HG02623 (cell line): ENCODE measurements around the gene TOR1A.

ENCODE experiments used
- ATAC-seq: cut with Tn5 transposase; IDR thresholded peaks from one replicate; pipeline ENCODE4 v1.9.1; 2021; ENCODE audit warnings: moderate library complexity; ENCODE audit not compliant: unreplicated experiment

The TOR1A gene

DNA sequence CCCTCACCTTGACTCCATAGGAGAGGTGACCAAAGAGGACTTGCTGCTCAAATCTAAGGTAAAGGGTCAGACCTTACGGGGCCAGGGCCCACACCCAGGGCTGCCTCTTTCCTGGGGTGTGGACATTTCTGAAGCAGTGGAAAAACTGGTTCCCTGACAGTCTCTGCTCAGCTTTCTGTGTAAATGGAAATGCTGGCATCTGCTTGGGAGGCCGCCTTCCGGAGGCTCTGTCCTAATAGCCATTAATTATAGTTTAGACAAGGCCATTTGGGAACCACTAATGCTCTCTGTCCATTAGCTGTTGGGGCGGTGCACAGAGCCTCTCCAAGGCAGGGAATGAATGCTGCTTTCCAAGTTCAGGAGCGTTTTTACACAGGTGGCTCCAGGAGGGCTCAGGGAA is 28.6 kb upstream of the TOR1A start:
- no peak for ATAC-seq

DNA sequence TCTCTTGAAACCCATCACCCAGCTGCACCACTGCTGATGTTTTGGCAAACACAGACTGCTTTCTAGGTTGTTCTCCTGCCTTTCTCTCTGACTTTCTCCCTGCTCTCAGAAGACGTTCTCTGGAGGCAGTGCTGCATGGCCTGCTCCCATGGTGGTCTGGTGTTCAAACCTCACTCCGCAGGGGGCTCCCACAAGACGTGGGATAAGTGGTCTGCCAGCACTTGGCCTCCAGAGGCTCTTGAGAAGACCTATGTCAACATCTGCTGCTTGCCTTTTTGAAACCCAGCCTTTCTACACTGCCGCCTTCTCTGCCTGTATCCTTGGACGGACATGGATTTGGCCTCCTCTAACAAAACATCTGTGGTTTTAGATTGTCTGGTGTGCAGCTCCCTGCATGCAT is 27.9 kb upstream of the TOR1A start:
- ATAC-seq: no peak

DNA sequence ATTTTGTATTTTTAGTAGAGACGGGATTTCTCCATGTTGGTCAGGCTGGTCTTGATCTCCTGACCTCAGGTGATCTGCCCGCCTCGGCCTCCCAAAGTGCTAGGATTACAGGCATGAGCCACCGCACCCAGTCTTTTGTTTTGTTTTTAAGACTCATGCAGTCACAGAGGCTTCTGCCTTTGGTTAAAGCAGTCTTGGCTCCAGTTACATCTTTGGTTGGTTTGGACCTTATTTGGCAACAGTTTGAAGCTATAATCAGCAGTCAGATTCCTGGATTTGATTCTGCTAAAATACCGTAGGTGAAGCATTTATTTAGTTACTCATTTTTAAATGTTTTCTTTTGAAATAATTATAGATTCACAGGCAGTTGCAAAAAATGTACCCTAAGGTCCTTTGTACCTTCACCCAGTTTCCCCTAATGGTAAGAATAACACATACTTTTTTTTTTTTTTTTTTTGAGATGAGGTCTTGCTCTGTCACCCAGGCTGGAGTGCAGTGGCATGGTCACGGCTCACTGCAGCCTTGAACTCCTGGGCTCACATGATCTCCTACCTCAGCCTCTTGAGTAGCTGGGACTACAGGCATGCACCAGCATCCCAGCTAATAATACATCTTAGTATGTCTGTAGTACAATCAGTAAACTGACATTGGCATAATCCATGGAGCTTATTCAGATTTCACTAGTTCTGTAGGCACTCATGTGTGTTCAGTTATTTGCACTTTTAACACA is 27.1 kb upstream of the TOR1A start:
- ATAC-seq: no peak

DNA sequence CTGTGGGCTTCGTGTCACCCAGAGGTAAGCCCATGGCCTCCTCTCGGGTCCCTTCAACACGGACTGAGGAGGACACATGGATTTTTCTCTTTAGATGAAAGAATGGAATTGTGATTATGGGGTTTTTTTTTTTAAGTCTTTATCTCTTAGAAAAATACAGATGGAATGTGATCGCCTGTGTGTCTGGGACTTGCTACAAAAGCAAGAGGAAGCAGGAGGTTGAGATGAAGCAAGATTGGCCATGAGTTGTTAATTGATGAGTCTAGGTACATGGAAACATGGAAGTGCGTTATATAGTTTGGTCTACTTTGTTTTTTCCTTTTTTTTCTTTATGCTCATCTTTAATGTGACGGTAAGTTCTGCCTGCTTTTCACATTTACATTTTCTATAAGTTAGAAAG is 26.0 kb upstream of the TOR1A start:
- ATAC-seq: no peak

DNA sequence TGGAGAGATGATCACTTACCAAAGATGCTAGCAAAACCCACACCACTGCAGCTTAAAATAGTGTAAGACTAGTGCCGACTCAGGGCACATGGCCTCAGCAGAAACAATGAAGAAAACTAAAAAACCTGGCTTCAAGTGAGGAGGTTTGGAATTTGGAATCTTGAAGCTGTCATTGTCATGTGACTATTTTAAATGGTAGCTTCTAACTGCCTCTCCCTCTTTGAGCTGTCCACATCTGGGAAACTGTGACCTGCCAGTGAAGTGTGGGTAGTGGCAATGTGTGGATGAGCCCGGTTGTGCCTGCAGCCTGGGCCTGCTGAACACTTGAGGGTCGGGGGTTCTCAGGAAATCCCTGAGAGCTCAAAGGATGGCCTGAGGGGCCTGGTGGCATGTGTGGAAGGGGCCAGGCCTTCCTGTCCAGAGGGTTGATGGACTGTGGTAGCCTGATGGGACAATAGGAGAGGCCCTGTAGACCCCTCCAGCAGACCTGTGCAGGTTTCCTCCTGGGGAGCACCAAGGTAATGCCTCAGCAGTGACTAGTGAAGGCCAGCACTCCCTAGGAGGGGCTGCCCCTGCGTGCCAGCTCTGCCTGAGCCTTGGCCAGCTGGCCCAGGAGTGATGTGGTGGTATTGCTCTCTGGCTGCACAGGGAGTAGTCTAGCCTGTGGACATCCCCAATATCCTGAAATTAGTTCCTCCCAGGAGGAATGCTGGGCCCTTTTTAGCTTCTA is 24.9 kb upstream of the TOR1A start:
- no peak for ATAC-seq

DNA sequence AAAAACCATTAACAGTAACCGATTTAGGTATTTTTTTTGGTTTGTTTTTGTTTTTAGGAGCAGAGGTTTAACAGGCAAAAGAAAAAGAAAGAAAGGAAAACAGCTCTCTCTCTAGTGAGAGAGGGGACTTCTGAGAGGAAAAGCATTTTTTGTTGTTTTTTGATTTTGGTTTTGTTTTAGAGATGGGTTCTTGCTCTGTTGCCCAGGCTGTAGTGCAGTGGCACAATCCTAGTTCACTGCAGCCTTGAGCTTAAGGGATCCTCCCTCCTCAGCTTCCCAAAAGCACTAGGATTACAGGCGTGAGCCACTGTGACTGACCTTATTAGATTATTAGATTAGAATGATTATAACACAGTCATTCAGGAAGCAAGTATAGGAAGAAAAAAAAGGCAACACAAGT is 21.4 kb upstream of the TOR1A start:
- ATAC-seq: no peak

DNA sequence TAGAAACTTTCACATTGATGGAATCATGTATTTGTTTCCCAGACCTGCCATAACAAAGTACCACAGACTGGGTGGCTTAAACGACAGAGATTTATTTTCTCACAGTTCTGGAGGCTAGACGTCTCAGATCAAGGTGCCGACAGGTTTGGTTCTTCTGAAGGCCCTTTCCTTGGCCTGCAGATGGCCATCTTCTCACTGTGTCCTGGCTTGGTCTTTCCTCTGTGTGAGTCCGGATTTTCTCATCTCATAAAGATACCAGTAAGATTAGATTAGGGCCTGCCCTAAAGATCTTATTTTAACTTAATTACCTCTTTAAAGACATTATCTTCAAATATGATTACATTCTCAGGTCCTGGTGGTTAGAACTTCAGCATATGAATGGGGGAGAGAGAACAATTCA is 17.1 kb upstream of the TOR1A start:
- ATAC-seq: no peak

DNA sequence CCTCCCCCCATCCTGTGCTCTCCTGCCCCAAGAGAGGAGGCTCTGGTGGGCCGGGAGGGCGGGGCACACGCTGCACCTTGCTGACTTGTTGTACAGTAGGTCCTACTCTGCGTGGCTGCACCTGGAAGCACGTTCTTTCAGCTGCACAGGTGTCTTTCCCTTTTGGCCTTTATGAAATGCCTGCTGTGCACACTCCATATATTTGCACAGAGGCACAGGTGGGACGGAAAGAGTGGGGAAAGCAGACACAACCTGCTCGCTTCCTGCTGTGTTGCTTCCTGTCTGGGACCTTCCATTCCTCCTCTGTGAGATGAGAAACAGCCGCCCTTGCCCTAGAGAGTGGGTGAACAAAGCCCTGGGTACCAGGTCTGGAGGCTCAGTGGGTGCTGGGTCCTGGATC is 16.1 kb upstream of the TOR1A start:
- ATAC-seq: no peak

DNA sequence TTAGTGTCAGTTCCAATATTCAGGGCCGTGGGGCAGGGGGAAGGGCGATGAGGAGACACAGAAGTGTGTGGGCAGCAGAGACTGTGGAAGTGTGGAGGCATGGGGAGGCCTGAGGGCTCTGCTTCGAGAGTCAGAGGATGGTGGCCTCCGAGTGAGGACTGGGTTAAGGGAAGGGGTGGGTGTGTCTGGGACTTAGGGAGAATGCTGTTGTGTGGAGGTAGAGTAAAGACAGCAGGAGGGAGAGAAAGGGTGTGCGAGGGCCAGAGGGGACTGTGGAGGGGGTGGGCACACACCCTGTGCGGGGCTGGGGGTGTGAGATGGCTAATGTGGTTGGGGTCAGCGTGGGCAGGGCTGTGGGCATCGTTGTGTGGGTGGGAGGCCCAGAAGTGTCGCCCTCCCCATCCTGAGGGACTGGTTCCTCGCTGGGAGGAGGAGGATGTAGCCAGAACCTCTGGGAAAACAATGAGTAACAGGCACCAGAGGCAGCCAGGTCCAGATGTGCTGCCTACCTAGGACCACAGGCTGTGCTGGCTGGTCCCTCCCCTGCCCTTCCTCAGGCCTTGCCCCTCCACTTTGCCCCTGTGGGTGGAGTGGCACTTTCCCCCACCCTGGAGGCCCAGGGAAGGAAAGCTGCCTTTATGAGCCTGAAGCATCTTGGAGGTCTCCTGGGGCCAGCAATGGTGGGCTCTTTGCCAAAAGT is 15.5 kb upstream of the TOR1A start:
- ATAC-seq: no peak

DNA sequence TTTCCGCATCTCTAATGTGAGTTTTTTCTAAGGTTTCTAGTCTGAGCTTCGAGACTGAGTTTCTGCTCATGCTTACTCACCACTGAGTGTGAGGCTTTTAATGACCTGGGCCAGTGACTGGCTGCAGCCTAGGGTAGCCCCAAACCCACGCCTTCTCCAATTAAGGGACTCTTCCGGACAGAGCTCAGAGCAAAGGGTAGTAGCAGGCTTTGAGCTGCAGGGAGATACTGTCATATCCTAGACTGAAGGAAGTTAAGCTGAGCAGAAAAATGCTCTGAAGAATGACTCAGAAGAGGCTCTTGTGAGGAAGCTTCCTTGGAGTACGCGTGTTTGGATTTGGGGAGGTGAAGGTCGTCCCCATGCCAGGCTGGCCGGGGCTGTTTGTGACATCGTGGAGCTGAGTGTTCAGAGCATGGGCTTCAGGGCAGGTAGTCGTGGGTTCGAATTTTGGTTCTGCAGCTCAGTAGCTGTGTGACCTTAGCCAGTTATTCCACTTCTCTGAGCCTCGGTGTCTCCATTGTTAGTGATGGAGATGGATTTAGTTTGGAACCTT is 14.8 kb upstream of the TOR1A start:
- no peak for ATAC-seq

DNA sequence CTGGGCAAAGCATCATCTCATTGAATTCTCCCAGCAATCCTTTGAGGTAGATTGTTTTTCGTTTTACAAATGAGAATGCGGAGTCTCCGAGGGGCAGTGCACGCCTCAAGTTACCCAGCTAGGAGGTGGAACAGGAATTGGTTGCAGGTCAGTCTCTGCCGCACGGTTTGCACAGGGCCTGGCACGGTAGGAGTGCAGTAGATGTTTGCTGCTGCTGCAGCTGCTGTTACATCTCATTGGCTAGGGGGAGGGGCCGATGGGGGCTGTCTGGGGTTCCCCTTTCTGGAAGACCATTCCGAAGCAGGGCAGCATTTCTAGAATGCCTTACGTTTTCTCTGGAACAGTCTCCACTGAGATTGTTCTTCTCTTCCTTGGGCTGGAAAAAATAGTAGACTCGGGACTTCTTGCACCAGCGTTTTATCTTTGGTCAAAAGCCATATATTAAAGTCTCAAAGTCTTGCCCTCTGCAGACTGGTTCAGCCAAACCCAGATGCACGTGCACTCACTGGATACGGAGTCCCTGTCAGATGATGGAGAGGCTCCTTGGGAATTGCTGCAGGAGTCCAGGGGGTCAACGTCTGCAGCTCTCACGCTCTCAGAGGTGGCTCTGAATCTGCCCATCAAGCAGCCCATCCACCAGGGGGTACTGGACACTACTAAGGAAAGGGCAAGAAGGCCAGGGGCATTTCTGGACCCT is 12.5 kb upstream of the TOR1A start:
- no peak for ATAC-seq

DNA sequence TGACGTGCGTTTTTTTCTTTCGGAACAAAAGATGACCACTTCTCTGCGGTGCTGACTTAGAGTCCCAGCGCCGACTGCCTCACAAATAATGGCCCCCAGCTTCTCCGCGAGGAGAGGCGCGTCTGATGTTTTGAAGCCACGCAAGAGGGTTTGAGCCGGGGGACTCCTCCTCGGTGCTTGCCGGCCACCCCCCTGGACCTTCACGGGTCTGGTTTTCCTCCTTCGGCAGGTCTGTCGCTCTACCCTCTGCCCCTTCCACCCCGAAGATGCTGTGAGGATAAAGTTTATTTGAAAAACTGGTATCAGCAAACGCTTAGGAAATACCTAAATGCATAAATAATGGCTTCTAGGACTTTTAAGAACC is 11.9 kb upstream of the TOR1A start:
- ATAC-seq: no peak

DNA sequence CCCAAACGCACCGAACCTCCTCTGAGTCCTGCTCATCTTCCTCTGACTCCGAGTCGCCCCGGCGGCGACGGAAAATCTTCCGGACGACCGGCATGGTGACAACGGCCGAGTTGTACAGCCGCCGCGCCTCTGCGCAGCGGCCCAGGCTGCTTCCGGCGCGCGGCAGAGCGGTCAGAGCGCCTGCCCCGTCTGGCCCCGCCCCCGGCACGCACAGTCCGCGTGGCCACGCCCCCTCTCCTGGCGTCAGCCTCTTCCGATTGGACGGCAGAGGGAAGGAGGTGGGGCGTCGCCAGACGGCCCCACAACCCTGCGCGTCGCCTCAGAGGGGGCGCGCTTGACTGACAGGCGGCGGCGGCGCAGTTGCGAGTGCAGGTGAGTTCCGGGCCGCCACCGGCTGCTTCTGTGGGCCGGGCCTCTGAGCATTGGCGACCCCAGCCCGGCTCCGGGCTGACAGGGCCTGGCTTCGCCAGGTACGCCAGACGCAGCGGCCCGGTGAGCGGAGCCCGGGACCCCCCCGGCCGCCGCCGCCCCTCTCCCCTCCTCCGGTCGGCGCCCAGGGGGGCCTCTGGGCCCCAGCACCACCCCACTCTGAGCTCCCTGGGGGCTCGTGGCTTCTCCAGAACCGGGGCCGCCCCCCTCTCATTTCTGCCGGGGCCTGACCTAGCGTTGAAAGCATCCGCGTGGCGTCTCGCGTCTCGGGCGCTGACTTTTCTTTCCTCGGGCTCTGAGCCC is 11.4 kb upstream of the TOR1A start, which contains the start of the genes C9orf78 and USP20:
C9orf78 (minus strand) TSS at position 148 of the 732 bp plus-strand sequence; CDS start at position 94, 54 bp downstream.
USP20 (plus strand) TSS at position 331 of the 732 bp plus-strand sequence. CDS start 17,098 bp downstream, outside the sequence.
- peak; percentile 82 for ATAC-seq

DNA sequence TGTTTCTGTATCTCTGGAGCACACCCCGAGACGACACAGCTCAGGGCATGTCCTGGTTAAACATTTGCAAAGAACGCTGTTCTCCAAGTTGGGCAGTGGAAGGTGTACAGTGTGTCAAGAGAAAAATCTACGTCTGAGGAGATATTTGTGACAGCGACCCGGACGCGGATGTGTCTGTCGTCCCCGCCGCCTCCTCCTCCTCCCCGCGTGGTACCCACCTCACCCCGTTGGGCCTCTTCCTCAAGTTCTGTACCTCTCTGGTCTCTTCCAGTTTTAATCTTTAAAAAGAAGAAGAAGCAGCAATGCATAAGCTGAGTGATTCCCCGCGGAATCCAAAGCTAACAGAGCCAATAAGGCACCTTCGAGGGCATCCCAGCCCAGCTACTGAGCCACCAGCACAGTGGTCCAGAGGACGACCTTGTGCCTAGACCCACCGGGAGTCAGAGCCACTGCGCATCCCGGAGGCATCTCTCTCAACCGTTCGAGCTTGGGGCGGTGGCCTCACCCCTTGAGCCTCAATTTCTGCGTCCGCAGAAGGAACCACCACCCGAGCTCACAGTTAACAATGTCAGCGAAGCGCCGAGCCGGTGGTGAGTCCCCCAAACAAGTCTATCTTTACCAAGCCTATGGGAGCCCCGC is 10.7 kb upstream of the TOR1A start:
- peak; percentile 9 for ATAC-seq

DNA sequence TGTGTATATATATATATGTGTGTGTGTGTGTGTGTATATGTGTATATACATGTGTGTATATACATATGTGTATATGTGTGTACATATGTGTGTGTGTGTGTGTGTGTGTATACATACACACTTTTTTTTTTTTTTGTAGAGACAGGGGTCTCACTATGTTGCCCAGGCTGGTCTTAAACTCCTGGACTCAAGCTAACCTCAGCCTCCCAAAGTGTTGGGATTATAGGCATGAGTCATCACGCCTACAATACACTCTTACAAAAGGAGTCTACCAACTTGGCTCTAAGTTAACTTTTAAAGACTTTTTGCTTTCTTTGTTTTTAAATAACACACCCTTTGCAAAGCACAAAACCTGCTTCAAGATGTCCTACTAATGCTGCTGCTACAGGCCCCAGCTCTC is 9.0 kb upstream of the TOR1A start:
- no peak for ATAC-seq

DNA sequence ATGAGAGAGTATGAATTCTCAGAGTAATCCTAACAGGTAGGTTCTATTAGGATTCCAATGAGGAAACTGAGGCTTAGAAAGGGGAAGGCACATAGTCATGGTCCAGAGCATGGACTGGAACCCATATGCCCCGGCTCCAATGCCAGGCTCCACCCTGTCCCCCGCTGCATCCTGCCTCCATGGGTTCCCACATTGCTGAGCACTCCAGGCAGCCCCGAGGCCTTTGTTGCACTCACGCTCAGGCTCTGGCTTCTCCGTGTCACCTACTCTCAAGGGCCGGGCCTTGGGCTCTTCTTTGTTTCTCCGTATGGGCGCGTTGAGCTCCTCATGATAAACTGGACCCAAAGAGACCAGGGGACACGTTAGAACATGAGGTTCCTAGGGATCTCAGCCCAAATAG is 5.0 kb upstream of the TOR1A start:
- ATAC-seq: no peak

DNA sequence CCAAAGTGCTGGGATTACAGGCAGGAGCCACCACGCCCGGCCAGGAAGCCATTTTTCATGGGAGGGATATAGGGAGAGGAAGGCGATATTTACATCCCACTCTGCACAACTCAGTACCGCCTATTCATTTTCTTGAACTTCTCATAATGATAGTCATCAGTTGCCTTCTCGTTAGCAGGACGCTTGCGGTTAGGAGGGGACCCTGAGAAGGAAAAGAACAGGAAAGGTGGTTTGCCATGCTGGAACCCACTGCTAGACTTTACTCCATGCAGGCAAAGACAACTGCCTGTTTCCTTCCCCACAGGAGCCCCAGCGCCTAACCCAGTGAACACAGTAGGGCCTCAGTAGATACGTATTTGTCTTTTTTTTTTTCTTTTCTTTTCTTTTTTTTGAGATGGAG is 4.1 kb upstream of the TOR1A start:
- no peak for ATAC-seq

DNA sequence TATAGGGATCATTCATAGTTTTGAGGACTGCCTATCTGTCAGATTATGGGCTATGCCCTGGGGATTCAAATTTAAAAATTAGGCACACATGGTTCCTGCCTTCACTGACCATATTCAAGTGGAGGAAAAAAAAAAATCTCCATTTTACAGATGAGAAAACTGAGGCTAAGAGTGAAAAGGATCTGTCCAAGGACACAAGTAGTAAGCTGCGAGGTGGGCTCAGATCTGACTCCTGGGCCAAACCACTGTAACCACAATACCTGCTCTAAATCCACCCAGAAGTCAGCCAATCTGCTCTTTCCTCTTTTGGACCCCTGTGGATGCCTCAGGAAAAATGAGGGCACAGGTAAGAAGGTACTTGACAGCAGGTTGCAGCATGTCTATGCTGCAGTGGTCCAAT is 2.8 kb upstream of the TOR1A start:
- ATAC-seq: no peak

DNA sequence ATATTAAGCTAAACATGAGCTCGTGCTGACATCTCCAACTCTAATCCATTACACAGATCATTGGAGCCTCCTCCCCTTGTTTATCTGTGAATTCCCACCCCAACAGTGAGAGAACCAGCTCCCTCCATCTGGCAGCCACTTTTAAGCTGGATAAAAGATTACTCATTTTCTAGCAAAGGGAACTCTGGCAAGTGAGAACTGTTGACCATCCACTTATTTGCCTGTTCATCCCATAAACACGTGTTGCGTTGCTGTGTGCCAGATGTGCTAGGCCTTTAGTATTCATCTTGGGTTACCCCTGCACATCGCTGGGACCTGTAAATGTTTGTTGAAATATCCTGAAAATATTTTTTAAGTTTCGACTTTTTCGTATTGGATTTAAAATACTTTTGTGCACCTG is 2.4 kb upstream of the TOR1A start:
- ATAC-seq: no peak

DNA sequence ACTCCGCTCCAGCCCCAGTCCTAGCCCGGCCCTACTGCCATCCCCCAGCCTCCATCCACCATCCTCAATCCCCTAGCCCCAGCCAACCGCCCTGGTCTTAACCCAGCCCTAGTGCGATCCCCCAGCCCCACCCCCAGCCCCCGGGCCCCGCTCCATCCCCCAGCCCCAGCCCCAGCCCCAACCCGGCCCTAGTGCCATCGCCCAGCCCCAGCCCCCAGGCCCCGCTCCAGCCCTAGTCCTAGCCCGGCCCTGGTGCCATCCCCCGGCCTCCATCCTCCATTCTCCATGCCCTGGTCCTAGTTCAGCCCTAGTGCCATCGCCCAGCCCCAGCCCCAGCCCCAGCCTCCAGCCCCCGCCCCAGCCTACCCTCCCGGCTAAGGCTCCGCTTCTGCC is 398 bp downstream of the TOR1A start:
- ATAC-seq: no peak
